Stimulated activated CD8-positive, alpha-beta memory T cell treated with anti-CD3 and anti-CD28 coated beads, Interleukin-7, amount 100 ng/mL, for 1 hour (primary cell): ENCODE results near the gene COG5.

ENCODE experiments used
- DNase-seq, 2 donors: peaks; one replicate each; pipeline ENCODE4 v3.0.0-alpha.2; 2020; ENCODE audit warnings: low read depth in 2 of 2

COG5 gene

DNA sequence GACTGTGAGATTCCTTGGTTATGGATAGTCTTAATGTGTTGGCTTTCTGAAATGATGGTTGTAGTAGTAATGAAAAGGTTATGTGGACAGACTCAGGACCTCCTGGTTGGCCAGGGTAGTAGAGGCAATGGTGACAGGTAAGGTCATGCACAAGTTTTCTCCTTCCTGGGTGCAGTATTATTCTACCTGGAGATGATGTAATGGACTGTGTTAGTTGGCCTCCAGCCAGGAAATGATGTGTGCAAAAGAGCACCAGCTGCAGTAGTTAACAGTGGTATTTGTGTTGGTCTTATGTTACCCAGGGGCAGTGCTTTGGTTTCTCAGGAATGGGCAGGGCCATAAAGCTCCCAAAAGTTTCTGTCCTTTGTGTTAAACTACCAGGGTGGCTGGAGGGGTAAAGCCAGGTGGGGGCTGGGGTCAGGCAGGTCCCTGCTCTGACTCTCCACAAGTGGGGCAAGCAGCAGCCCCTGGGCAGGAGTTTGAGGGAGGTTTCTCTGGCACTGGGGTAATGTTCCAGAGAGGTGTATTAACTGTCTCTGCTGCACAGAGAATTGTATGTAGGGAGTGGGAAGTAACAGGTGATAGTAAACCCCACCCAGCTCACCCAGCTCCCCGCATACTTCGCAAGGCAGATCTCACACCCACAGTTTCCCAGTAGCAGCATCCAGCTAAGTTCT lies 57.6 kb downstream of the COG5 start:
- DNase-seq = no peak

DNA sequence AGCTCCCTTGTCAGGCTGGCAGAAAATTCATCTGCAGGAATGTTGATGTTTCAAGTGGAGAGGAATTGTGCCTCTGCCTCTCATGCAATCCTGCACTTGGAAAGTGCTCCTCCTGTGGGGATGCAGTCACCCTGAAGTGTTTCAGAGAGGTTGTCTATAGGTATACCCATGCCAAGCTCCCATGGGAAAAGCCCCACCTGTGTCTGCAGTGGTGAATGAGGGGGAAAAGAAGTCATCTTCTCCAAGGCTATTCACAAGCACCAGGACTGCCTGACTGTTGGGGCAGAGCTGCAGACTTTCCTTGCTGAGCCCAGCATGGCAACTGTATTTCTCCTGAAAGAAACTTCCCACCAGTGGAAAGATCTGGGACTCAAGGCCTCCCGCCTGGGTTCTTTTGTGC lies 58.4 kb downstream of the COG5 start:
- DNase-seq = no peak

DNA sequence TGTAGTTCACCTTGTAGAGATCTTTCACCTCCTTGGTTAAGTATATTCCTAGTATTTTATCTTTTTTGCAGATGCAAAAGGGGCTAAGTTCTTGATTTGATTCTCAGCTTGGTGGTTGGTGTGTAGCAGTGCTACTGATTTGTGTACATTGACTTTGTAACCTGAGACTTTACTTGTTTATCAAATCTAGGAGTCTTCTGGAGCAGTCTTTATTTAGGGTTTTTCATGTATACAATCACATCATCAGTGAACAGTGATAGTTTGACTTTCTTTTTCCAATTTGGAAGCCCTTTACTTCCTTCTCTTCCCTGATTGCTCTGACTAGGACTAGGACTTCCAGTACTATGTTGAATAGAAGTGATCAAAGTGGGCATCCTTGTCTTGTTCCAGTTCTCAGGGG lies 60.0 kb downstream of the COG5 start:
- DNase-seq = no peak

DNA sequence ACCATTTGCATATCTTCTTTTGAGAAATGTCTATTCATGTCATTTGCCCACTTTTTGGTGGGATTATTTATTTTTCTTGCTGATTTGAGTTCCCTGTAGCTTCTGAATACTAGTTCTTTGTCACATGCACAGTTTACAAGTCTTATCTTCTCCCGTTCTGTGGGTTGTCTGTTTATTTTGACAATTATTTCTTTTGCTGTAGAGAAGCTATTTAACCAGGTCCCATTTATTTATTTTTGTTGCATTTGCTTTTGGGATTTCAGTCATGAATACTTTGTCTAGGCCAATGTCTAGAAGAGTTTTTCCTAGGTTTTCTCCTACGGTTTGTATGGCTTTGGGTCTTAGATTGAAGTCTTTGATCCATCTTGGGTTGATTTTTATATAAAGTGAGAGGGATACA lies 60.9 kb downstream of the COG5 start:
- DNase-seq = no peak

DNA sequence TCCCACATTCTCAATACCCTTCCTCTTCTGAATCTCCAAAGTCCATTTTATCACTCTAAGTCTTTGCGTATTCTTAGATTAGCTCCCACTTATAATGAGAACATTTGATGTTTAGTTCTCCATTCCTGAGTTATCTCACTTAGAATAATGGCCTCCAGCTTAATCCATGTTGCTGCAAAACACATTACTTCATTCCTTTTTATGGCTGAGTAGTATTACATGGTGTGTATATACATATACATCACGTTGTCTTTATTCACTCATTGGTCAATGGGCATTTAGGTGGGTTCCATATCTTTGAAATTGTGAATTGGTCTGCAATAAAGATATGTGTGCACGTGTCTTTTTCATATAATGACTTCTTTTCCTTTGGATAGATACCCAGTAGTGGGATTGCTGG lies 61.6 kb downstream of the COG5 start:
- DNase-seq = no peak

DNA sequence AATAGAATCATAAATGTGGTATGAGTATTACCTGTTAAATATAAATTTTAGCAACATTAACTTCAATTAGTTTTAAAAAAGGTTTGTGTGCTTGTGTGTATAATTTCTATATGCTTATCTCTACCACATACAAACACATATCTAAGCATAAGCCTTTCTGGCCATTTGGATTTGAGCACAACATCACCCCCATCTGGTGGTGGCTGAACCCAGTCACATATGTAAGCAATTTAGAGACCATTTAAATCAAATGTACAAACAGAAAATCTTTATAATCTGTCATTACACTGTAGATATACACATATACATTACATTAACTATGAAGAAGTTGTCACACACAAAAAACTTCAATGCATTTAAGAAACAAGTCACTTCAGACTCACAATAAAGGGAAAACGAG lies 62.1 kb downstream of the COG5 start:
- no peak for DNase-seq

DNA sequence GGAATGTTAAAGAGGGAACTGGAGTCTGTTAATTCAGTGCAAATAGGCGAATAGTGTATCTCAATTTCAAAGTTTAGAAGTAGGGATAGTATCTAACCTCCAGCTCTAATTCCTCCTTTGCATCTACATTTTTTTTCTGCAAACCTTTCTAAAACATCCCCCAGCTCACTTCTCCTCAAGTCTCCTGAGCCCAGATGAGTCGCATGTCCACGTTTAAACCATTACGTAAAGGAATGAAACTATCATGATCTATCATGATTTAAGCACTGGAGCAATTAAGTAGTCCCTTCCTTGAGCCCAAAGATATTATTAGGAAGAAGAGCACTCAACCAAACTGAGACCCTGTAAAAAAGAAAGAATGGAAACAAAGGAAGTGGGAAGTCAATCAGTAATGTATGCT lies 64.0 kb downstream of the COG5 start:
- DNase-seq = no peak

DNA sequence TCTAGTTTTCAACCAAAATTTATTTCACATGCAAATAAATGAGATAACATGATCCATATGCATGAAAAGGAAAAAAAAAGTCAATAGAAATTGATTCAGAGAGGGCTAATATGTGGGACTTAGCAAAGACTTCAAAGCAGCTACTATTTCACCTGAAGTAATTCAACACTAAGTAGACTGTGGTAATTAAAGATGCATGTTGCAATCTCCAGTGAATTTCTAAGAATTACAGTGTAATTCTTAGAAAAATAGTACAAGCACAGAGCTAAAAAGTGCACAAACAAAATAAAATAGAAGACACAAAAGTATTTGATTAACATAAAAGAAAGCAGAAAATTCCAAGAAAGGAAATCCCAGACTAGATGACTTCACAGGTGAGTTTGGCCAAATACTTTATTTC lies 68.2 kb downstream of the COG5 start:
- DNase-seq = no peak

DNA sequence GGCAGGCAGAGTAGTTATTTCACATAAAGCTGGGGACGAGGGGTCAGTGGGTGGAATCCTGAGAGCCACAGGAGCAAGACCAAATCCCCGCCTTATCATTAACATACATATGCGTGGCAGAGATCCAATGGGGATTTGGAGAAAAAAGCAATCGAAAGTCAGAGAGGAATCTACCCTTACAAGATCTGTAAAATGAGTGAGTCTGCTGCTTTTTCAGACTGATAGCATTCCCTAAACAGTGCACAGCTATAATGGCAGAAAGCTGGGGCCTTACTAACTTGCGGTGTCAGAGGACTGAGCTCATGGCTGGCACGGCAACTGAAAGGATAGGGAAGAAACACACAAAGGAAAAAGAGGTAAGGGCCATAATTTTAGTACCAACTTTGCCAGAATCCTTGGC lies 68.8 kb downstream of the COG5 start:
- DNase-seq = no peak

DNA sequence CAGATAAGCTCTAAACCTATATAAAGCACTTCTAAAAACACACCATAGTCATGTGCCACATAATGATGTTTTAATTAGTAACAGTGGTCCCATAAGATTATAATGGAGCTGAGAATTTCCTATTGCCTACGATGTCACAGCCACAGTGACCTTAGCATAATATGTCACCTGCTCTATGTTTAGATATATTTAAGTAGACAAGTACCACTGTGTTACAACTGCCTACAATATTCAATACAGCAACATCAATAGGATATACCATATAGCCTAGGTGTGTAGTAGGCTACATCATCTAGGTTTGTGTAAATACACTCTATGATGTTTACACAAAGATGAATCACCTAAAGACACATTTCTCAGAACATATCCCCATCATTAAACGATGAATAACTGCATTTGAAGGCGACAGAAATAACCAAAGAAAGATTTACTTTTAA lies 69.4 kb downstream of the COG5 start:
- DNase-seq = no peak

DNA sequence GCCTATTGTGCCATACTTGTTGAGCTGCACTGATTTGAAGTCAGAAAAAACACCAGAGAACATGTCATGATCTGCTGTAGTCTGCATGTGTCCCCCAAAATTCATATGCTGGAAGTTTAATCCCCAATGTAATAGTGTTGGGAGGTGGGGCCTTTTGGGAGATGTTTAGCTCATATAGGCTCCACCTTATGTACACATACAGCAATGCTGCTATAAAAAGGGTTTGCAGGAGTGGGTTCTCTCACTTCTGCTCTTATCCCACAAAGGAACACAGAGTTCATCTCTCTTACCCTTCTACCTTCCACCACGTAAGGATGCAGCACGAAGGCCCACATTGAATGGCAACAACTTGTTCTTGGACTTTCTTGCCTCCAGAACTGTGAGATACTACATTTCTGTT lies 70.8 kb downstream of the COG5 start:
- DNase-seq = no peak

DNA sequence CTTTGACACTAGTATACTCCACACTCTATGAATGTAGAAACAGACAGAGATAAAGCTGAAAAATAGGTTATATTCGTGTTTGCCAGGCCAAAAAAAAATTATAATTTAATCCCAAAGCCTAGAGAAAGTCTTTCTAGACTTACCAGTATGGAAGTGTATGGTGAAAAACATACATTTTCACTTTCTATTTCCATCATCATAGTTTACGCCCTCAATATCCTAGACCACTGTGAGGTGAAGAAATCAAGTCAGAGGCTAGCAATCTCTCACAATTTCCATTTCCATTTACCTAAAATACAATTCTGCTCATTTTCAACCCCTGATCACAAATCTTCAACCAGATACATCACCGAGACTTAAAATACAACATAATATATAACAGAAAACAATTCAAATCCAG lies 77.7 kb downstream of the COG5 start:
- DNase-seq = no peak

DNA sequence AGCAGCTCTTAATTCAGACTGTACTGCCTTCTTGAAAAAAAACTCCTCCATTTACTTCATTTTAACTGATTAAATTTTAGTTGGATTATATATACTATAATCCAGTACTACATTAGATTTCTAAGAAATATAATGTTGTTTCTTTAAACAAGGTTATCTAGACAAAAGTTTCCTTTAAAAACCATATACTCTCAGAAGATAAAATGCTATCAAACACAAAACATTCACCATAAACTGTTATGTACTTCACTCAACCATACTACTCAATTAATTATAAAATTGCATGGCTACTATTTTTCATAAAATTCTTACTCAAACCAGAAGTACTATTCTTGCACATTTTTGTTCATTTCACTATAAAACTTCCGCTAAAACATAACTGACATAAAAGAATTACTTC lies 81.1 kb downstream of the COG5 start:
- no peak for DNase-seq

DNA sequence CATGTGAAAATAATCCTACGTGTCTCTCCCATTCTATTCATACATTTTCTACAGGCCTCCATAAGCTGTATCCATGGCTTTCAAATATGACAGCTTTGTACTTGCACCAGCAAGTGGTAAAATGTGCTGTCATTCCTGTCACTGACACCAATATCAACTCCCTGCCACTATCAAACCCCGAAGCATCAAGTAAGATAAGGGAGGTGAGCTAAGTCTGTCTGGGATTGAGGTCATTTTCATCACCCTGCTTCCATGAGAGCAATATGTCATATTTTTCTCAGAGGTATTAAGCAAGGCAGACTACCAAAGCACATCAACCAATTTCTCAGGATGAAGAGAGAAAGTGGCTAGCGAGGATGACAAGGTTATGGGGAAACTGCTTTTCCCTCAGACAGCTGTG lies 82.8 kb downstream of the COG5 start:
- no peak for DNase-seq

DNA sequence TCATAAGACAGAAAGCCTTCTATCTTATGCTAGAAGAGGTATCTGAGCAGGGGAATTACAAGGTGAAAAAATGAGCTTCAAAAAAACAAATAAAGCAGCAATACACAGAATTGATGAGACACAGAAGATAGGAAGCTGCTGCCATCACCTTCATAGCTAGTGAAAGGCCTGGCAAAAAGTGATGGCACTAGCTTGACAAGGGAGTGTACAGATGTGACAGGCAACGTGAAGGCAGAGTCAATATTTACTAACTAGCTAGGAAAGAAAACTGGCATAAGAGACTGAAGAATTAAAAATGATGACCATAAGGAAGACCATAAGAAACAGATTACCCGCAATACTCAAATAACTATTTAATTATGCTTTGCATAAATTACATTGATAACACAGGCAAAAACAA lies 84.4 kb downstream of the COG5 start:
- DNase-seq = no peak

DNA sequence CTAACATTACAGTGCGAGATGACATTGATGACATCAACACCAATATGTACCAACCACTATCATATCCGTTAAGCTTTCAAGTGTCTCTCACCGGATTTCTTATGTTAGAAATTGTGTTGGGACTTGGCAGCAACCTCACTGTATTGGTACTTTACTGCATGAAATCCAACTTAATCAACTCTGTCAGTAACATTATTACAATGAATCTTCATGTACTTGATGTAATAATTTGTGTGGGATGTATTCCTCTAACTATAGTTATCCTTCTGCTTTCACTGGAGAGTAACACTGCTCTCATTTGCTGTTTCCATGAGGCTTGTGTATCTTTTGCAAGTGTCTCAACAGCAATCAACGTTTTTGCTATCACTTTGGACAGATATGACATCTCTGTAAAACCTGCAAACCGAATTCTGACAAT lies 89.6 kb downstream of the COG5 start:
- no peak for DNase-seq

DNA sequence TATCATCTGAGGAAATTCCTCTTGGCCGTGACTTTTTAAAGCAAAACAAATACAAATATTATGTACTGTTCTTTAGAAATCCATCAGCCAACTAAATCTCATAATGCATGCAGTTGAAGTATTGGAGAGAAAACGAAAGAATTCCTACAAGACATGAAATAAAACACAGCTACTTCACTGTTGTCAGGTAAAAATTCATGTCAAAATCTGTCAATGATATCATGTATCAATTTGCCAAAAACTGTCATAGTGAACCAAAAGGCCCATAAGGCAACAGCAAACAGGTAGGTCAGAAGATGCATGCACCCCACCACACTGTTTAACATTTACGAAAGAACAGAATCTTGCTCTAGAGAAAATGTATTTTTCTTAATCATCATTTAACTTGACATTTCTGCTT lies 91.6 kb downstream of the COG5 start:
- no peak for DNase-seq

DNA sequence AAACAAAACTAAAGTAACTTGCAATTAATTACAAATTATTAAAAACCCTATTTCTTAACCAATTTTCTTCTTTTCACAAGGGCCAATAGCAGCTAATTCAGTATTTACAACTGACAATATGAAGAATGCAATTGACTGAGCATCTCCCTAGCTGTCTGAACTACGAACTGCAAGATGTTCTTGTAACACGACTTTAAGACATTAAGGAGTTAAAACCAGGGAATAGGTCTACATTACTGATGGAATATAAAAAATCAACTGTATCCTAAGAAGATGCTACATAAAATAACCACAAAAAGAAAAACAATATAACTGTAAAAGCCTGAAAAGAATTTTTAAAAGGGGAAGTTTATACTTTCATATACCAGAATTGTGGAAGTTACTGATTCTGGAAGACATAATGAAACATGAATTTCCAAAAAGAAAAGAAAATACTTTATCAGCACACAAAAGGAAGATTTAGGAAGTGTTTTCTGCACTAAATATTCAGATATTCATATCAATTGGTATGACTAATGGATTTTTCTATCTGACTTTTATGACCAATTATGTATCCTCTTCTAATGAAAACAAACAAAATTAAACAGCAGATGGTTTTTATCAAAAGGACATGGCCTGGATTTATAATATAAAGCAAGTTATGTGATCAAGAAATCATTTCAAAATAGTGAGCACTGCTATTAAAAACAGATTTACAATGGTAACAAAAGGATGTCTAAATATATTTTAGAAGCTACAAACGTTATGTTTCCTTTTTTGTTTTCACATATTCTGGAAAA lies 92.2 kb downstream of the COG5 start:
- no peak for DNase-seq

DNA sequence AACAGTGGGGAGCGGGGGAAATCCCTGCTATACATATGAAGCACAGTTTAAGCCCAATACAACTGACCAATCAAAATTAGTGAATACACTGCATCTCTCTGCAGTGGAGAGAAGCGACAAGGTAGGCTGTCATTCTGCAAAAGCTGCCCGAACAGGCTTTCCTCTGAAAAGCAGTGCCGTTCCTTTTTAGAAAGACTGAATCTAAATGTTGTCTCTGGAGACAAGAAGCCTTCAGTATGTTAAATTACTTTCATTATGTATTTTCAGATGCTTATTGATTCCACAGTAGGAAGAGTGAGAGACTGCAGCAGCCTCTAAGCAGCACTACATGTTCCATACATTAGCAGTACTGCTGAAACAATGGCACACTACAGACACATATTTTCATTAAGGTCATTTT lies 93.8 kb downstream of the COG5 start, which contains the start of gene GPR22:
GPR22 (plus strand) TSS at position 129 of the 400 bp plus-strand sequence. CDS start 4,004 bp downstream, outside the sequence.
- no peak for DNase-seq

DNA sequence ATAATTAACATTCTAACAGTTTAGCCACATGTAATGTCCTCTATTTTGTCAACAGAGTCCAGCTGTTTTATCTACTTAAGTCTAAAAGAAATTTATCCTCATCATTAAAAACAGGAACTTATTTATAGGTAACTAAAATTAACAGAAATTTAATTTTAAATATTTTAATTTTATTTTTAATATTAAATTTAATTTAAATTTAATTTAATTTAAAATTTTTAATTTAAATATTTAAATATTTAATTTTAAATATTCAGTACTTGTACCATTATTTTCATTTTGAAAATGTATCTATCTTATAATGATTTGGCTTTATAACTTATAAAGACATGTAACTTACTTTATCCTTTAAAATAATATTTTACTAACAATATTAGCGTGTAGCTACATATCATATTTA lies 94.9 kb downstream of the COG5 start:
- DNase-seq = no peak

DNA sequence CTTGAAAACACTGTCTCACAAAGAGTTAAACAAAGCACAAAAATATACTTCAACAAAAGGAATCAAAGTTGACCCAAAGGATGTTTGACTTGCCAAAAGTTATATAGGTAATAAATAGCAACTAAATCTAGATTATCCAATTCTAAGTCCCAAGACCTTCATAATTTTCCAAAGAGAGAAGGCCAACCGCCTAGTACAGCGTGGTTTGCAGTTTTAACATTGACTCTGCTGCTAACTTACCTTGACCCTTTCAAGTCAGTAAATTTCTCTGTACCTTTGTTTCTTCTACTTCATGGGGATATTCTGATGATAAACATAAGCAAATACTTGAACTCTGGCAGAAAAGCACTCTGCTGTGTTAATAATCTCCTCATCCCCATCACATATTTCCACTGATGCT lies 95.7 kb downstream of the COG5 start:
- no peak for DNase-seq

DNA sequence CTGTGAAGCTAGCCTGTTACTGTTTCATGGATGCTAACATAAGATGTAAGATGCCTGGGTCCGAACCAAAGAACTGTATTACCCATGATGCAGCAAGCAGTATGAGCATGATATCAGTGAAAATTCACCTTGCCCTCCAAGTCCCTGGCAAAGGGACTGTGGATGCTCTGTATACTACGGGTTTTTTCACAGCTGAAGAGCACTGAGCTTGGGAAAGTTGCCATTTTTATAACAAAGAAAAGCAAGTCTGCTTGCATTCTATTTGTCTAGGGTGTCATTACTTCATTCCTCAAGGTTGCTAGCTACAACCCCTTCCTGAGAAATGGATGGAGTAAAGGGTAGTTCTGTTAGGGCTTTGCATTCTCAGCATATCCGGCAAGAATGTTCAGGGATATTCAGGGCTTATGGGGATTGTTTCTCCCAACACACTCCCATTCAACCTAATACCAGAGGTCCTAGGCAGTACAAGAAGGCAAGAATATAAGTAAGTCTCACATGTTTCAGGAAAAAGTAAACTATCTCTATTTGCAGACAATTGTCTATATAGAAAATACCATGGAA lies 99.0 kb downstream of the COG5 start:
- no peak for DNase-seq
